ENCODE data around the gene SLMAP.

SLMAP gene

DNA sequence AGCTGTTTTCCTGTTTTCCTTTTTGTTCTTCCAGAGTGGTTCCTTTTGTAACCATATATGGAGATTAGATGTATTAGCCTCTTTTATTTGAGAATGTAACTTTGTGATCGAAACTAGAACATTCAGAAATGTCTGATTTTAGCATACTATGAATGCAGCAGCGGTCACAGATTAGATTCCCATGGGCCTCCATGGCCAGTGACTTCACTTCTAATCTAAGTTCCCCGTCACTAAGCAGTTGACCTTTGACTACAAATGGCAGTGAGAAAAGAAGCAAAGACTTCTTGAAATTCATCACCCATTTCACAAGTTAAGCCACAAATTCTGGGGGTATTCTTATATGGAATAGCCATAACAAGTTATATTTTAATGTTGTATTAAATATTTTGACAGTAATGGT, 137.6 kb downstream of the SLMAP start:
- Histone ChIP-seq H3K36me3 (ENCODE audit: insufficient read depth, low read length) (peaks cover 19% of the 10 kb centered on the region), H3K4me1 (ENCODE audit: insufficient read depth, low read length) (no peaks in the 10 kb centered on the region), H3K9ac (ENCODE audit: low read depth, low read length) (no peak overlapping the region), H3K27me3 (ENCODE audit: insufficient read depth, low read length) (no peaks in the 10 kb centered on the region), H3K9me3 (ENCODE audit: insufficient read depth, low read depth, low read length) (no peaks in the 10 kb centered on the region), H3K27ac (ENCODE audit: low read depth, low read length) (no peak overlapping the region), H3K4me3 (ENCODE audit: low read length) (no peak overlapping the region)
- WGBS, result 98% methylated on average over 3 of the region's 3 CpGs

- no peaks in the 10 kb centered on the region for H3K27me3 ChIP-seq (ENCODE audit: insufficient read depth, low read length)
- WGBS, result 87% methylated on average over 2 of the region's 4 CpGs
- no peak overlapping the region for H3K4me3 ChIP-seq (ENCODE audit: low read length)
- H3K9me3 ChIP-seq (ENCODE audit: insufficient read depth, low read depth, low read length), result no peaks in the 10 kb centered on the region
- no peak overlapping the region for H3K9ac ChIP-seq (ENCODE audit: low read depth, low read length)
- H3K4me1 ChIP-seq (ENCODE audit: insufficient read depth, low read length), result no peaks in the 10 kb centered on the region
- no peak overlapping the region for H3K27ac ChIP-seq (ENCODE audit: low read depth, low read length)
- H3K36me3 ChIP-seq (ENCODE audit: insufficient read depth, low read length), result peaks cover 16% of the 10 kb centered on the region
Observed at GRCh38 chr3:57896031-57896430, 139.9 kb downstream of the SLMAP start.

GRCh38 chr3:57896691-57897090, 140.6 kb downstream of the SLMAP start:
- no peak overlapping the region for H3K9ac ChIP-seq (ENCODE audit: low read depth, low read length)
- 97% methylated on average over 3 of the region's 4 CpGs for WGBS
- H3K27ac ChIP-seq (ENCODE audit: low read depth, low read length), result no peak overlapping the region
- no peaks in the 10 kb centered on the region for H3K9me3 ChIP-seq (ENCODE audit: insufficient read depth, low read depth, low read length)
- H3K4me3 ChIP-seq (ENCODE audit: low read length), result no peak overlapping the region
- H3K27me3 ChIP-seq (ENCODE audit: insufficient read depth, low read length), result no peaks in the 10 kb centered on the region
- H3K36me3 ChIP-seq (ENCODE audit: insufficient read depth, low read length), result peaks cover 16% of the 10 kb centered on the region
- H3K4me1 ChIP-seq (ENCODE audit: insufficient read depth, low read length), result no peaks in the 10 kb centered on the region

DNA sequence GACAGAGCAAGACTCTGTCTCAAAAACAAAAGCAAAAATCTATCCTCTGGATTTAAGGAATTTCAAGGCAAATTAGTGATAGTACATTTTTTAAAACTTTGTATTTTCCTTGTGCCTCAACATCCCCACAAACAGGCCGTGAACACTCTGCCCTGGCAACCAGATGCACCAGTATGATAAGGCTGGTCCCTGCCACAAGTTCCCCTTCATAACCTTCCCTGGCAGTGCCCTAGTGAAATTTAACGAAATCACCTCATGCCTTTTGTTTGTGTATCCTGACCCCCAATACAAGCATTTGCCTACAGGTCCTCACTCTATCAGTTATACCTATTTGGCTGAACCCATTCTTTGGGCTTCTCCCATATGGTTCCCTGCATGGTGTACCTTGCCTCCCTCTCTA, 144.7 kb downstream of the SLMAP start:
- Histone ChIP-seq H3K27me3 (ENCODE audit: insufficient read depth, low read length) (no peaks in the 10 kb centered on the region), H3K9ac (ENCODE audit: low read depth, low read length) (no peak overlapping the region), H3K9me3 (ENCODE audit: insufficient read depth, low read depth, low read length) (no peaks in the 10 kb centered on the region), H3K27ac (ENCODE audit: low read depth, low read length) (no peak overlapping the region), H3K4me3 (ENCODE audit: low read length) (no peak overlapping the region), H3K36me3 (ENCODE audit: insufficient read depth, low read length) (peaks cover 17% of the 10 kb centered on the region), H3K4me1 (ENCODE audit: insufficient read depth, low read length) (no peaks in the 10 kb centered on the region)
- 96% methylated on average over 2 of the region's 2 CpGs for WGBS

DNA sequence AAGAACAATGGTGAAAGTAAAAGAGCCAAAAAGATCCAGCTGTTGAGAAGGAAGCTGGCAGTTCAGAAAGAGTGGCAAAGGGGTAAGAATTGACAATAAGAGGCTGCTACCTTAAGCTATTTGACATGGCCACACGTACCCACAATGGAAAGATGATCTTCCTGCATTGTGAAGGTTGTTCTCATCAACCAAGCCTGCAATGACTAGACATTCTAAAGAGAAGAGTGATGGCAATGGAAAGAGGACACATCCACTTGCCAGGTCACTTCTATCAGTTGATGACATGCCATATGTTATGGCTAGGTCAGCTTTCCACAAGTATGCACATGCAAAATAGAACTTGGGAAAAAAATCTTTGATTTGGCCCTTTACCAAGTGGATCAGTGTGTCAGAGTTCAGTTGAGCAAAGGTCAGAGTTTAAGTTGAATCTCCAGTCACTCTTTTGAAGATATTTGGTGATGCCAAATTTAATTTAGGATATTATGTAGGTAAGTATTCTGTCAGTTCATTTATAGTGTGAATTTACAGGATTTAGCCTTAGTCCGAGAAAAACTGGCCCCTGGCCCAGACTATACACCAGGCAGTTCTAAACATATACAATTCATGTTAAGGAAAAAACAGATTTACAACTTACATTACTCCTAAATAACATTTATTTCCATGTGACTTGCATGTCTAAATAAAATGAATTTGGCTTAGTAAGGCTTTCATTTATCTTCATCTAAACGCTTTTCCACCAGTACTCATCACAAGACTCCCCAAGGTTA, 147.2 kb downstream of the SLMAP start:
- Histone ChIP-seq H3K4me3 (ENCODE audit: low read length) (no peak overlapping the region), H3K4me1 (ENCODE audit: insufficient read depth, low read length) (no peaks in the 10 kb centered on the region), H3K27me3 (ENCODE audit: insufficient read depth, low read length) (no peaks in the 10 kb centered on the region), H3K27ac (ENCODE audit: low read depth, low read length) (no peak overlapping the region), H3K36me3 (ENCODE audit: insufficient read depth, low read length) (peaks cover 19% of the 10 kb centered on the region), H3K9me3 (ENCODE audit: insufficient read depth, low read depth, low read length) (no peaks in the 10 kb centered on the region), H3K9ac (ENCODE audit: low read depth, low read length) (no peak overlapping the region)
- 95% methylated on average over 3 of the region's 3 CpGs for WGBS

- WGBS, result 75% methylated on average over 2 of the region's 2 CpGs
Observed at GRCh38 chr3:57910990-57911389, 154.9 kb downstream of the SLMAP start.

DNA sequence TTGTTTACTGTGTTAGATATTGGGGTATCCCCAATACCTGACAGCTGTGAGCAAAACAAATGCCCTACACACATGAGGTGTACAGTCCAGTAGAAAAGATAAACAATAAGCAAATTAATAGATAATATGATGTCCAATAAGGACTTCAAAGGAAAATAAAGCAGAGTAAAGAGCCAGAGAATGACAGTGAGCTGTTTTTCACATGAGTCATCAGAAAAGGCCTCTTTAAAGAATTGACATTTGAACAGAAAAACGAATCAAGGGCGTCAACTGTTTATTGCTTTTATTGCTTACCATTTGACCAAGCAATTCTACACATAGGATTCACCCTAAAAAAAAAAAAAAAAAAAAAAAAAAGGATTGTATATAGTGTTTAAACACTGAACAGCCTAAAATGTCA, 155.5 kb downstream of the SLMAP start:
- Histone ChIP-seq H3K27me3 (ENCODE audit: insufficient read depth, low read length) (no peaks in the 10 kb centered on the region), H3K9ac (ENCODE audit: low read depth, low read length) (no peak overlapping the region), H3K4me3 (ENCODE audit: low read length) (no peak overlapping the region), H3K9me3 (ENCODE audit: insufficient read depth, low read depth, low read length) (no peaks in the 10 kb centered on the region), H3K27ac (ENCODE audit: low read depth, low read length) (no peak overlapping the region), H3K36me3 (ENCODE audit: insufficient read depth, low read length) (peaks cover 75% of the 10 kb centered on the region), H3K4me1 (ENCODE audit: insufficient read depth, low read length) (no peaks in the 10 kb centered on the region; the same call in 1 of the 2 replicates)
- WGBS, result 82% methylated on average over 2 of the region's 2 CpGs

More at GRCh38 chr3:57910990-57911389, 154.9 kb downstream of the SLMAP start:
- no peaks in the 10 kb centered on the region; the same call in 1 of the 2 replicates for H3K4me1 ChIP-seq (ENCODE audit: insufficient read depth, low read length)
- H3K27ac ChIP-seq (ENCODE audit: low read depth, low read length), result no peak overlapping the region
- no peak overlapping the region for H3K4me3 ChIP-seq (ENCODE audit: low read length)
- H3K9me3 ChIP-seq (ENCODE audit: insufficient read depth, low read depth, low read length), result no peaks in the 10 kb centered on the region
- peaks cover 69% of the 10 kb centered on the region for H3K36me3 ChIP-seq (ENCODE audit: insufficient read depth, low read length)
- no peaks in the 10 kb centered on the region for H3K27me3 ChIP-seq (ENCODE audit: insufficient read depth, low read length)
- H3K9ac ChIP-seq (ENCODE audit: low read depth, low read length), result no peak overlapping the region

GRCh38 chr3:57917601-57918000, 161.5 kb downstream of the SLMAP start:
- H3K36me3 ChIP-seq (ENCODE audit: insufficient read depth, low read length), result peaks cover 73% of the 10 kb centered on the region
- WGBS, result 100% methylated on average over 1 of the region's 1 CpG
- no peak overlapping the region for H3K9ac ChIP-seq (ENCODE audit: low read depth, low read length)

GRCh38 chr3:57918123-57918837, 162.2 kb downstream of the SLMAP start:
- no peaks in the 10 kb centered on the region for H3K9me3 ChIP-seq (ENCODE audit: insufficient read depth, low read depth, low read length)
- H3K9ac ChIP-seq (ENCODE audit: low read depth, low read length), result no peak overlapping the region
- no peak overlapping the region for H3K4me3 ChIP-seq (ENCODE audit: low read length)
- H3K27me3 ChIP-seq (ENCODE audit: insufficient read depth, low read length), result no peaks in the 10 kb centered on the region
- no peaks in the 10 kb centered on the region for H3K4me1 ChIP-seq (ENCODE audit: insufficient read depth, low read length)
- no peak overlapping the region for H3K27ac ChIP-seq (ENCODE audit: low read depth, low read length)
- H3K36me3 ChIP-seq (ENCODE audit: insufficient read depth, low read length), result peaks cover 73% of the 10 kb centered on the region
- WGBS, result 98% methylated on average over 2 of the region's 2 CpGs

More at GRCh38 chr3:57917601-57918000, 161.5 kb downstream of the SLMAP start:
- H3K4me1 ChIP-seq (ENCODE audit: insufficient read depth, low read length), result no peaks in the 10 kb centered on the region
- H3K4me3 ChIP-seq (ENCODE audit: low read length), result no peak overlapping the region
- H3K27me3 ChIP-seq (ENCODE audit: insufficient read depth, low read length), result no peaks in the 10 kb centered on the region
- no peaks in the 10 kb centered on the region for H3K9me3 ChIP-seq (ENCODE audit: insufficient read depth, low read depth, low read length)
- no peak overlapping the region for H3K27ac ChIP-seq (ENCODE audit: low read depth, low read length)

GRCh38 chr3:57919987-57920386, 163.9 kb downstream of the SLMAP start:
- Histone ChIP-seq H3K27ac (ENCODE audit: low read depth, low read length) (no peak overlapping the region), H3K4me1 (ENCODE audit: insufficient read depth, low read length) (no peaks in the 10 kb centered on the region), H3K9me3 (ENCODE audit: insufficient read depth, low read depth, low read length) (no peaks in the 10 kb centered on the region), H3K36me3 (ENCODE audit: insufficient read depth, low read length) (peaks cover 78% of the 10 kb centered on the region), H3K9ac (ENCODE audit: low read depth, low read length) (no peak overlapping the region), H3K27me3 (ENCODE audit: insufficient read depth, low read length) (no peaks in the 10 kb centered on the region), H3K4me3 (ENCODE audit: low read length) (no peak overlapping the region)

DNA sequence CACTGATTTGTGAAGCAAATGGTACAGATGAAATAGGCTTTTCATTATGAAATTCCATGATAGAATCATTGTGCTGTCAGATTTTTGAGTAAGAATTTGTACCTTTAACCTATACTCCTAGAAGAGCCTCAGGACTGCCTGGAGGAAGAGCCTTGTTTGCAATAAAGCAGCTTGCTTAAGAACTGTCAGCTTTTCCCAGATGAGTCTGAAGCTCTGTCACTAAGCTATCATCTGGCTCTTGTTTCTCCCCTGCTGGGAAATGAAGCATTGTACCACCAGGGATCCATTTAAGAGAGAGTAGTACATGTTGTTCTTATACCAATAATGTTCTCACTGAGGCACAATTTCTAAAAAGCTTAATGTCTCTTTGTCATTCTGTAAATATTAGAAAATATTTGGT, 167.0 kb downstream of the SLMAP start:
- Histone ChIP-seq H3K27ac (ENCODE audit: low read depth, low read length) (no peak overlapping the region), H3K27me3 (ENCODE audit: insufficient read depth, low read length) (no peaks in the 10 kb centered on the region), H3K9me3 (ENCODE audit: insufficient read depth, low read depth, low read length) (no peaks in the 10 kb centered on the region), H3K9ac (ENCODE audit: low read depth, low read length) (no peak overlapping the region), H3K4me3 (ENCODE audit: low read length) (no peak overlapping the region), H3K36me3 (ENCODE audit: insufficient read depth, low read length) (peaks cover 69% of the 10 kb centered on the region), H3K4me1 (ENCODE audit: insufficient read depth, low read length) (no peaks in the 10 kb centered on the region)
